Adrenal gland (tissue), 5 donors: ENCODE data around the gene SCN11A.

Experiments
- POLR2A ChIP-seq, 2 donors: fragments of 450-650 bp; IDR thresholded peaks; one replicate each; pipeline ENCODE4 v1.6.1; 2017; ENCODE audit warnings: antibody characterized with exemption in 2 of 2, mild to moderate bottlenecking in 2 of 2, moderate library complexity in 1 of 2
- TF ChIP-seq, protein P1 (sequence below), 6 experiments: fragments of 450-650 bp in 4 of 6; fragments of 200-600 bp in 2 of 6; sonication (generic) in 1 of 6; IDR thresholded peaks; 1 replicate in 5 of 6; 2 replicates in 1 of 6; pipeline versions ENCODE4 v1.5.1 to v1.8.0; 2016 to 2021; ENCODE audit warnings: antibody characterized with exemption in 6 of 6, mild to moderate bottlenecking in 2 of 6, moderate library complexity in 1 of 6
- donor health status: DM: no; HTN: no; CAD: no.

- no peak for TF ChIP-seq POLR2A (IDR thresholded peaks at IDR 0.05)
- TF ChIP-seq, protein P1, sequence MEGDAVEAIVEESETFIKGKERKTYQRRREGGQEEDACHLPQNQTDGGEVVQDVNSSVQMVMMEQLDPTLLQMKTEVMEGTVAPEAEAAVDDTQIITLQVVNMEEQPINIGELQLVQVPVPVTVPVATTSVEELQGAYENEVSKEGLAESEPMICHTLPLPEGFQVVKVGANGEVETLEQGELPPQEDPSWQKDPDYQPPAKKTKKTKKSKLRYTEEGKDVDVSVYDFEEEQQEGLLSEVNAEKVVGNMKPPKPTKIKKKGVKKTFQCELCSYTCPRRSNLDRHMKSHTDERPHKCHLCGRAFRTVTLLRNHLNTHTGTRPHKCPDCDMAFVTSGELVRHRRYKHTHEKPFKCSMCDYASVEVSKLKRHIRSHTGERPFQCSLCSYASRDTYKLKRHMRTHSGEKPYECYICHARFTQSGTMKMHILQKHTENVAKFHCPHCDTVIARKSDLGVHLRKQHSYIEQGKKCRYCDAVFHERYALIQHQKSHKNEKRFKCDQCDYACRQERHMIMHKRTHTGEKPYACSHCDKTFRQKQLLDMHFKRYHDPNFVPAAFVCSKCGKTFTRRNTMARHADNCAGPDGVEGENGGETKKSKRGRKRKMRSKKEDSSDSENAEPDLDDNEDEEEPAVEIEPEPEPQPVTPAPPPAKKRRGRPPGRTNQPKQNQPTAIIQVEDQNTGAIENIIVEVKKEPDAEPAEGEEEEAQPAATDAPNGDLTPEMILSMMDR (IDR thresholded peaks at IDR 0.05), result no peak
These were observed 32.4 kb downstream of the SCN11A start for GRCh38 chr3:39019299-39019698.
